HG03103 (cell line): ENCODE data around the gene TCAF1.

Experiments
- ATAC-seq: cut with Tn5 transposase; IDR thresholded peaks from one replicate; pipeline ENCODE4 v1.9.1; 2021; ENCODE audit warnings: low read depth; ENCODE audit not compliant: unreplicated experiment

Gene TCAF1

GRCh38 chr7:143906151-143906550, 4.2 kb upstream of the TCAF1 start:
- ATAC-seq = no peak

GRCh38 chr7:143905509-143905908, 3.5 kb upstream of the TCAF1 start:
- ATAC-seq = no peak

GRCh38 chr7:143902332-143902899, 440 bp upstream of the TCAF1 start:
- no peak for ATAC-seq

- ATAC-seq = peak; percentile 16
These were observed 676 bp downstream of the TCAF1 start for GRCh38 chr7:143901332-143901667.

- ATAC-seq = no peak
These were observed 1.7 kb downstream of the TCAF1 start for GRCh38 chr7:143900230-143900766.

GRCh38 chr7:143898810-143899209, 3.2 kb downstream of the TCAF1 start:
- ATAC-seq = no peak

GRCh38 chr7:143896667-143897066, 5.3 kb downstream of the TCAF1 start:
- ATAC-seq = no peak

- ATAC-seq = peak; percentile 96
These were observed 9.3 kb downstream of the TCAF1 start for GRCh38 chr7:143892527-143893300.

GRCh38 chr7:143891457-143891856, 10.5 kb downstream of the TCAF1 start:
- no peak for ATAC-seq

- no peak for ATAC-seq
These were observed 11.4 kb downstream of the TCAF1 start for GRCh38 chr7:143890558-143890957.

GRCh38 chr7:143889068-143889467, 12.9 kb downstream of the TCAF1 start:
- no peak for ATAC-seq

GRCh38 chr7:143886826-143887477, 15.0 kb downstream of the TCAF1 start:
- ATAC-seq = no peak

GRCh38 chr7:143885951-143886350, 16.0 kb downstream of the TCAF1 start:
- peak; percentile 30 for ATAC-seq

- peak; percentile 87 for ATAC-seq
These were observed 16.9 kb downstream of the TCAF1 start for GRCh38 chr7:143884969-143885559.

- no peak for ATAC-seq
These were observed 17.6 kb downstream of the TCAF1 start for GRCh38 chr7:143884241-143884968.

- ATAC-seq = no peak
These were observed 19.3 kb downstream of the TCAF1 start for GRCh38 chr7:143882604-143883078.

GRCh38 chr7:143882020-143882603, 19.9 kb downstream of the TCAF1 start:
- ATAC-seq = no peak

GRCh38 chr7:143878884-143879283, 23.1 kb downstream of the TCAF1 start:
- ATAC-seq = no peak

- ATAC-seq = no peak
These were observed 24.9 kb downstream of the TCAF1 start for GRCh38 chr7:143877098-143877497.

GRCh38 chr7:143876218-143876617, 25.8 kb downstream of the TCAF1 start:
- no peak for ATAC-seq
